Upper lobe of left lung (tissue), 6 donors: ENCODE results near the gene DMRT2. TPM values are rescaled to one million over a fixed set of nuclear protein-coding genes. Genes with fewer than 3 reads are reported as not detected.

Experiments
- ATAC-seq, 2 donors: fragments of 200-7000 bp; cut with Tn5 transposase; one replicate each; pipeline ENCODE4 v1.9.1; 2022; ENCODE audit warnings: mild to moderate bottlenecking in 2 of 2, moderate library complexity in 2 of 2; ENCODE audit not compliant: low FRiP score in 2 of 2
- DNase-seq, 2 donors: peaks; one replicate each; pipeline ENCODE4 v3.0.0-alpha.2; 2019 to 2020
- H3K27ac ChIP-seq, 4 donors: fragments of 200-600 bp; sonication (generic); one replicate each; pipeline ENCODE4 v1.5.1; 2016 to 2019
- H3K27me3 ChIP-seq, 4 donors: fragments of 200-600 bp; sonication (generic); one replicate each; pipeline ENCODE4 v1.5.1; 2017 to 2019
- H3K36me3 ChIP-seq, 4 donors: fragments of 200-600 bp; sonication (generic); one replicate each; pipeline ENCODE4 v1.5.1; 2016 to 2019
- H3K4me1 ChIP-seq, 4 donors: fragments of 200-600 bp; sonication (generic); one replicate each; pipeline ENCODE4 v1.5.1; 2018 to 2019
- H3K4me3 ChIP-seq, 4 donors: fragments of 200-600 bp; sonication (generic); one replicate each; pipeline ENCODE4 v1.5.1; 2017 to 2019; ENCODE audit warnings: mild to moderate bottlenecking in 2 of 4, moderate library complexity in 1 of 4
- H3K9me3 ChIP-seq, 4 donors: fragments of 200-600 bp; sonication (generic); one replicate each; pipeline ENCODE4 v1.5.1; 2018 to 2019
- CTCF ChIP-seq, 6 experiments: fragments of 450-650 bp in 4 of 6; fragments of 200-600 bp in 2 of 6; sonication (generic) in 2 of 6; IDR thresholded peaks; one replicate each; pipeline ENCODE4 v1.5.1; 2016 to 2019; ENCODE audit warnings: antibody characterized with exemption in 6 of 6
- EP300 ChIP-seq, 4 donors: sonication (generic); formaldehyde crosslinking; IDR thresholded peaks; one replicate each; pipeline ENCODE4 v1.5.1; 2017; ENCODE audit warnings: antibody characterized with exemption in 4 of 4, control low read depth in 2 of 4
- POLR2A ChIP-seq, 4 donors: fragments of 450-650 bp; IDR thresholded peaks; one replicate each; pipeline ENCODE4 v1.5.1; 2016 to 2017; ENCODE audit warnings: antibody characterized with exemption in 4 of 4, mild to moderate bottlenecking in 2 of 4
- POLR2AphosphoS5 ChIP-seq, 2 donors: sonication (generic); formaldehyde crosslinking; IDR thresholded peaks; one replicate each; pipeline ENCODE4 v1.5.1; 2017; ENCODE audit warnings: antibody characterized with exemption in 2 of 2
- WGBS, 2 donors: methylation state at CpG; one replicate each; pipeline ENCODE4 v1.1.5; 2017 to 2018; 5-methylcytosine and 5-hydroxymethylcytosine counted together
- total RNA-seq, 6 donors: library from RNA; depleted of rRNA in 4 of 6; stranded (reverse); fragments of >200 nt in 4 of 6; gene quantifications; one replicate each; pipeline versions ENCODE4 v1.1.0 to v1.2.1, GENCODE V29; 2016 to 2021
- donor health status: DM: no; HTN: no; CAD: no; lungs with moderate emphysema.
- donor health status: DM: no; HTN: yes; CAD: no; lungs with severe emphysema.

The DMRT2 gene
- total RNA-seq, 6 donors from 2014 or later: 0.43 to 0.84 (median 0.78) TPM; not detected in 2

GRCh38 chr9:1042466-1042865 is 7.7 kb upstream of the DMRT2 start:
- peak overlapping the region in 1 of 4 donors; percentile 56 for H3K27ac ChIP-seq

DNA sequence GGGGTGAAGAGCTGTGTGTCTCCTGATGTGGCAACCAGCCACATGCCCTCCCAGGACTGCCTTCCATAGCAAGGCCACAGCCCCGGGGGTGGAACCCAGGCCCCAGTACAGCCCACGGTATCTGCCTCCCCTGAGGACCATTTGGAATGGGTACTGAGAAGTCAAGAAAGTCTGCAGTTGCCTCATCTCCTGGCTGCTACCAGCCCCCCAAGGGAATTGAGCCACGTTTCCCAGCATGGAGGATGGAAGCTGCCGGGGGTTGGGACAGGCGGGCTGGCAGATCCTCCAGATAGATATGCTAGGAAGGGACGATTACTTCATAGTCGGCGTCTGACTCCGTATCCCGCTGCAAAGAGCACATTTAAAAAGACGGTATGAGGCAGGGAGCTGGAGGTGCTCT is 5.5 kb upstream of the DMRT2 start:
- no peaks in the 10 kb centered on the region for H3K36me3 ChIP-seq
- no peak for DNase-seq
- peak in 1 of 2 donors; percentile 34 for ATAC-seq
- peaks cover 0 to 83% (median 41%) of the 10 kb centered on the region in 4 donors for H3K27me3 ChIP-seq
- WGBS, 2 donors: 7 to 13% methylated on average over 9 to 11 of the region's 11 CpGs
- no peak overlapping the region for H3K4me3 ChIP-seq
- TF ChIP-seq POLR2A (IDR thresholded peaks at IDR 0.05) (no peak), CTCF (IDR thresholded peaks at IDR 0.05) (no peak), POLR2AphosphoS5 (IDR thresholded peaks at IDR 0.05) (no peak), EP300 (IDR thresholded peaks at IDR 0.05) (no peak)
- no peak overlapping the region for H3K27ac ChIP-seq
- peaks cover 30 to 46% (median 33%) of the 10 kb centered on the region in 4 donors for H3K4me1 ChIP-seq
- no peaks in the 10 kb centered on the region for H3K9me3 ChIP-seq

More at GRCh38 chr9:1042466-1042865, 7.7 kb upstream of the DMRT2 start:
- Histone ChIP-seq H3K4me1 (peaks cover 15 to 31% (median 19%) of the 10 kb centered on the region in 4 donors), H3K9me3 (no peaks in the 10 kb centered on the region), H3K4me3 (no peak overlapping the region), H3K27me3 (peaks cover 0 to 68% (median 32%) of the 10 kb centered on the region in 4 donors), H3K36me3 (no peaks in the 10 kb centered on the region)
- DNase-seq (peak in 1 of 2 donors; percentile 87), ATAC-seq (peak in 1 of 2 donors; percentile 58)
- 3 to 4% methylated on average over 12 to 14 of the region's 45 CpGs for WGBS, 2 donors
- TF ChIP-seq CTCF (IDR thresholded peaks at IDR 0.05) (peak in 3 of 6 experiments; percentile 16 to 31 (median 21)), EP300 (IDR thresholded peaks at IDR 0.05) (no peak)

DNA sequence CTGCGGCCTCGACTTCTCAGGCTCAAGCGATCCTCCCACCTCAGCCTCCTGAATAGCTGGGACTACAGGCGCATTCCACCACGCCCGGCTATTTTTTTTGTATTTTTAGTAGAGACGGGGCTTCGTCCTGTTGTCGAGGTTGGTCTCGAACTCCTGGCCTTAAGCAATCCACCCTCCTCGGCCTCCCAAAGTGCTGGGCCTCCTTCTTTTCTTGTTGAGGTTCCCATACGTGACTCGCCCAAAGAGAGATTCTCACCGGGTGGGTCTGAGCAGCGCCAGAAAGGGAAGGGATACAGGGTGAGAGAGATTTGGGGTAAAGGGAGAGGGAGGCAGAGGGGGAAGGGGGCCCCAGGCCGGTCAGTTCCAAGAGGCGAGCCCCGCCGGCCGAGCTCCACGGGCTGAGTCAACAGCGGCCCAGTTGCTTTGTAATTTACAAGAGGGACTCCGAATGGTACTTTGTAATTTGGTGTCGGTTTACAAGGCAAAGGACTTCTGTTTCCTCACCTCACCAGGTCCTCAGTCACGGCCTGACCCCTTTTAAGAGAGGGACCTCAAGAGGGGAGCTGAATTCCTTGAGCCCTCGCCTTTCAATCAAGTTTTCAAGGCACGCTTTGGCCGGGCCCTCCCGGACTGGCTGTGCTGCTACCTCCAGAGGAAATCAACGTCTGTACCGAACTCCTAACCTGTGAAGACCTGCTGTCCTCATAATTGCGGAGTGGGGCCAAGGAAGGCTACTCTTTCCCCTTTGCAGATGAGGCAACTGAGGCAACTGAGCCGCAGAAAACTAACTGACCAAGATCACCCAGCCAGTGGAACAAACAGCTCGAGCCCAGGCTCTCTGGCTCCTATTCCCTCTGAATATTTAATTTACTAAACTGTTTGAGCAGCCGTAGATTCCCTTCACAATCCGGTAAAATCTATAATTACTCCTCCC is 3.3 kb upstream of the DMRT2 start:
- Histone ChIP-seq H3K4me3 (peak overlapping the region in 2 of 4 donors; percentile 49 to 55), H3K36me3 (no peaks in the 10 kb centered on the region), H3K4me1 (peaks cover 46 to 68% (median 49%) of the 10 kb centered on the region in 4 donors), H3K27ac (no peak overlapping the region), H3K9me3 (no peaks in the 10 kb centered on the region), H3K27me3 (peaks cover 0 to 81% (median 46%) of the 10 kb centered on the region in 4 donors)
- no peak for TF ChIP-seq EP300 (IDR thresholded peaks at IDR 0.05)
- DNase-seq (peak in 1 of 2 donors; percentile 75), ATAC-seq (no peak)
- 16 to 19% methylated on average over 36 of the region's 36 CpGs for WGBS, 2 donors

DNA sequence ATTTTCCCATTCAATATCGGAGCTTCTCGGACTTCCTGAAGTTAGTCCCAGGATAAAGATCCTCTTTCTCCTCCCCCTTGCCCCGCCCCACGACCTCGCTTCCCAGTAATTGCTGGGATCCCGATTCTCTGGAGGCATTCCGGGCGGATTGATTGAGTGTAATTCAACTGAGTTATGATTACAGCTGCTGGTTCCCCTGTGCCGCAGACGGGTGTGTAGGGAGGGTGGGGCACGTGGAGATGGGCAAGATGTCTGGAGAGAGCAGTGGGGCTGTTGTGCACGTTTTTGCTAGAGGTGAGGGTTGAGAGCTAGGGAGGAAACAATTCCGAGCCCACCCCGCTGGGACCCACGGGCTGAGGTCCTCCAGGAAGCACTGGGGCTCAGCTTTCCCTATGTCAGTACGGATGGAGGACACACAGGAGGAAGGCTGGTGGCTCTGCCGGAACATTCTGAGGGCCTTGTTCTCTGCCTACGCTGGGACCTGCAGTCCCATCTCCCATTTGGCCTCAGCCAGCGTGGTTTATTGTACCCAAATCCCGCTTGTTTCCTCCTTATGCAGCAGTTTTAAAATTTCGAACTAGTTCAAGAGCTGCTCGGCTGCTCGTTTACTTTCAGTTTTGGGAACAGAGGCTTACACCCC is 2.4 kb upstream of the DMRT2 start:
- TF ChIP-seq CTCF (IDR thresholded peaks at IDR 0.05): no peak
- TF ChIP-seq POLR2AphosphoS5 (IDR thresholded peaks at IDR 0.05): no peak
- no peak for TF ChIP-seq POLR2A (IDR thresholded peaks at IDR 0.05)
- TF ChIP-seq EP300 (IDR thresholded peaks at IDR 0.05): no peak
- H3K4me1 ChIP-seq: peaks cover 47 to 72% (median 51%) of the 10 kb centered on the region in 4 donors
- WGBS, 2 donors: 4 to 7% methylated on average over 22 to 23 of the region's 23 CpGs
- H3K4me3 ChIP-seq: peak overlapping the region; percentile 18 to 55 (median 38)
- peaks cover 0 to 81% (median 48%) of the 10 kb centered on the region in 4 donors for H3K27me3 ChIP-seq
- no peak for DNase-seq
- H3K27ac ChIP-seq: peak overlapping the region in 1 of 4 donors; percentile 28
- no peaks in the 10 kb centered on the region for H3K36me3 ChIP-seq
- peak in 1 of 2 donors; percentile 5 for ATAC-seq
- no peaks in the 10 kb centered on the region for H3K9me3 ChIP-seq

- ATAC-seq (no peak), DNase-seq (no peak)
- Histone ChIP-seq H3K9me3 (no peaks in the 10 kb centered on the region), H3K4me3 (peak overlapping the region; percentile 18 to 55 (median 38)), H3K27me3 (peaks cover 0 to 81% (median 48%) of the 10 kb centered on the region in 4 donors), H3K4me1 (peaks cover 47 to 73% (median 53%) of the 10 kb centered on the region in 4 donors), H3K27ac (no peak overlapping the region), H3K36me3 (no peaks in the 10 kb centered on the region)
- TF ChIP-seq EP300 (IDR thresholded peaks at IDR 0.05): no peak
- TF ChIP-seq POLR2AphosphoS5 (IDR thresholded peaks at IDR 0.05): no peak
- TF ChIP-seq CTCF (IDR thresholded peaks at IDR 0.05): no peak
- no peak for TF ChIP-seq POLR2A (IDR thresholded peaks at IDR 0.05)
- 4 to 22% methylated on average over 8 of the region's 8 CpGs for WGBS, 2 donors
These were observed 1.9 kb upstream of the DMRT2 start for GRCh38 chr9:1048231-1048619.
